ENCODE measurements around the gene COPB1. TPM values are rescaled to one million over a fixed set of nuclear protein-coding genes. Genes with fewer than 3 reads are reported as not detected.

Gene COPB1
- total and polyA plus RNA-seq, 9 of the 15 experiments (the other 6 are each of a cell fraction or from before 2014, with no cell fraction given): 64.7 to 188 (median 91.6) TPM

GRCh38 chr11:14520747-14521151 is 21.1 kb upstream of the COPB1 start (continued):
- TF ChIP-seq ZNF644 (tag; IDR thresholded peaks at IDR 0.05; ENCODE audit: low read depth) (no peak), CEBPB (tag; IDR thresholded peaks at IDR 0.05) (no peak), ZNF253 (CRISPR knock-in tag; conservative IDR thresholded peaks at IDR 0.05) (no peak), NRF1 (conservative IDR thresholded peaks at IDR 0.05 in 1 of 2, IDR thresholded peaks at IDR 0.05 in 1 of 2) (no peak), ZNF511 (CRISPR knock-in tag; IDR thresholded peaks at IDR 0.05) (no peak), FOXP4 (CRISPR knock-in tag; IDR thresholded peaks at IDR 0.05; ENCODE audit: borderline replicate concordance) (0 out of 2 replicates have a peak, but pooled peaks have one; percentile 24), PTRF (tag; IDR thresholded peaks at IDR 0.05) (no peak), OTX1 (CRISPR knock-in tag; IDR thresholded peaks at IDR 0.05) (no peak), SRF (CRISPR knock-in tag; IDR thresholded peaks at IDR 0.05) (no peak; a peak in 1 of 4 replicates), STAG1 (CRISPR knock-in tag; IDR thresholded peaks at IDR 0.05; ENCODE audit: borderline replicate concordance) (no peak), MED1 (CRISPR knock-in tag; IDR thresholded peaks at IDR 0.05; ENCODE audit: borderline replicate concordance) (no peak), KLF16 (IDR thresholded peaks at IDR 0.05) (no peak), ZNF316 (IDR thresholded peaks at IDR 0.05) (peak; percentile 27), SFPQ (IDR thresholded peaks at IDR 0.05; ENCODE audit: low read depth, low read length) (no peak), ZNF589 (CRISPR knock-in tag; IDR thresholded peaks at IDR 0.05; ENCODE audit: low read depth) (peak; percentile 54; the same call in 1 of the 2 replicates), SMARCA4 (IDR thresholded peaks at IDR 0.05) (0 out of 2 replicates have a peak, but pooled peaks have one; percentile 7), STAT6 (CRISPR knock-in tag; IDR thresholded peaks at IDR 0.05) (no peak), STAT5B (CRISPR knock-in tag; IDR thresholded peaks at IDR 0.05) (no peak), BDP1 (IDR thresholded peaks at IDR 0.05; ENCODE audit: insufficient read depth, insufficient read length) (no peak), DDX20 (tag; IDR thresholded peaks at IDR 0.05; ENCODE audit: low read depth) (no peak)

Measured in K562 (cell line).